ENCODE measurements around the gene RALGAPB. TPM values are rescaled to one million over a fixed set of nuclear protein-coding genes. Genes with fewer than 3 reads are reported as not detected.
A peak's percentile ranks its signal among the peaks of the same experiment; 100 is the strongest.
"Not testable (repeated sequence)": the region's sequence is repeated elsewhere in the genome, so short reads cannot be mapped to it uniquely, and the experiment has no call there.

Gene RALGAPB
- total RNA-seq, 1 experiment from 2014 or later: 30.4 TPM

GRCh38 chr20:38460040-38460623, 12.5 kb upstream of the RALGAPB start:
- H3K27me3 ChIP-seq (ENCODE audit: low read length): no peaks in the 10 kb centered on the region
- peaks cover 10% of the 10 kb centered on the region for H3K4me1 ChIP-seq (ENCODE audit: insufficient read depth, low read length)
- peak overlapping the region; percentile 25; the same call in 1 of the 2 replicates for H3K27ac ChIP-seq (ENCODE audit: low read length)
- H3K9me3 ChIP-seq (ENCODE audit: low read length): no peaks in the 10 kb centered on the region
- ATAC-seq (peak; percentile 98), DNase-seq (peak; percentile 91)
- intact Hi-C loops (cut with micrococcal nuclease): no loop called here
- TF ChIP-seq EZH2 (IDR thresholded peaks at IDR 0.05; ENCODE audit: low read length, unreplicated experiment): no peak
- TF ChIP-seq CTCF (conservative IDR thresholded peaks at IDR 0.05; ENCODE audit: low read depth, low read length): no peak
- TF ChIP-seq EZH2phosphoT487 (IDR thresholded peaks at IDR 0.05; ENCODE audit: borderline replicate concordance, low read length): no peak
- no peaks in the 10 kb centered on the region for H4K20me1 ChIP-seq (ENCODE audit: low read length)
- H3K36me3 ChIP-seq (ENCODE audit: low read depth, low read length): no peaks in the 10 kb centered on the region
- peak overlapping the region; percentile 60 for H3K4me2 ChIP-seq (ENCODE audit: low read length)
- no peak overlapping the region for H2AFZ ChIP-seq (ENCODE audit: low read length)
- H3F3A ChIP-seq (ENCODE audit: low read length, unreplicated experiment): no peaks in the 10 kb centered on the region
- H3K9me2 ChIP-seq (replicated peaks; ENCODE audit: low read length): no peaks in the 10 kb centered on the region
- ChIA-PET CTCF (interaction anchor here (0.7 kb wide), 1 partner anchor 11 kb away, joined by 12 read pairs; no protein-coding TSS in a partner anchor), POLR2A (ENCODE audit: unreplicated experiment) (no interaction called here)
- no TSS peak for BruUV-seq (replicated peaks)
- no peak overlapping the region for H3K4me3 ChIP-seq (ENCODE audit: low read length)
- no peak overlapping the region for H3K9ac ChIP-seq (ENCODE audit: low read length)
- no peaks in the 10 kb centered on the region for H3K79me2 ChIP-seq (ENCODE audit: low read length)

GRCh38 chr20:38460631-38461030, 12.0 kb upstream of the RALGAPB start:
- CTCF ChIA-PET: interaction anchor here (0.7 kb wide), 1 partner anchor 11 kb away, joined by 12 read pairs; no protein-coding TSS in a partner anchor
- H3F3A ChIP-seq (ENCODE audit: low read length, unreplicated experiment); POLR2A ChIA-PET (ENCODE audit: unreplicated experiment); H3K9me3 ChIP-seq (ENCODE audit: low read length); BruUV-seq (replicated peaks); H3K36me3 ChIP-seq (ENCODE audit: low read depth, low read length); H4K20me1 ChIP-seq (ENCODE audit: low read length); H2AFZ ChIP-seq (ENCODE audit: low read length); H3K4me3 ChIP-seq (ENCODE audit: low read length); H3K27me3 ChIP-seq (ENCODE audit: low read length); intact Hi-C loops (cut with micrococcal nuclease); H3K79me2 ChIP-seq (ENCODE audit: low read length); H3K4me1 ChIP-seq (ENCODE audit: insufficient read depth, low read length); DNase-seq; H3K9ac ChIP-seq (ENCODE audit: low read length); H3K9me2 ChIP-seq (replicated peaks; ENCODE audit: low read length): not testable (repeated sequence)
- H3K27ac ChIP-seq (ENCODE audit: low read length): peak overlapping the region; percentile 25; the same call in 1 of the 2 replicates
- ATAC-seq: peak; percentile 60
- H3K4me2 ChIP-seq (ENCODE audit: low read length): peak overlapping the region; percentile 60

GRCh38 chr20:38461167-38461566, 11.5 kb upstream of the RALGAPB start:
- DNase-seq; H2AFZ ChIP-seq (ENCODE audit: low read length); H3K36me3 ChIP-seq (ENCODE audit: low read depth, low read length); BruUV-seq (replicated peaks); H3K79me2 ChIP-seq (ENCODE audit: low read length); H3F3A ChIP-seq (ENCODE audit: low read length, unreplicated experiment); H4K20me1 ChIP-seq (ENCODE audit: low read length); H3K27me3 ChIP-seq (ENCODE audit: low read length); H3K4me2 ChIP-seq (ENCODE audit: low read length); H3K27ac ChIP-seq (ENCODE audit: low read length); ATAC-seq; POLR2A ChIA-PET (ENCODE audit: unreplicated experiment); CTCF ChIA-PET; H3K9me2 ChIP-seq (replicated peaks; ENCODE audit: low read length); H3K9me3 ChIP-seq (ENCODE audit: low read length); H3K9ac ChIP-seq (ENCODE audit: low read length); intact Hi-C loops (cut with micrococcal nuclease); H3K4me1 ChIP-seq (ENCODE audit: insufficient read depth, low read length); H3K4me3 ChIP-seq (ENCODE audit: low read length): not testable (repeated sequence)

GRCh38 chr20:38461569-38461968, 11.1 kb upstream of the RALGAPB start:
- H3K9ac ChIP-seq (ENCODE audit: low read length); H3K79me2 ChIP-seq (ENCODE audit: low read length); H3K4me3 ChIP-seq (ENCODE audit: low read length); BruUV-seq (replicated peaks); DNase-seq; H3F3A ChIP-seq (ENCODE audit: low read length, unreplicated experiment); H4K20me1 ChIP-seq (ENCODE audit: low read length); POLR2A ChIA-PET (ENCODE audit: unreplicated experiment); H3K36me3 ChIP-seq (ENCODE audit: low read depth, low read length); H3K9me2 ChIP-seq (replicated peaks; ENCODE audit: low read length); H3K4me2 ChIP-seq (ENCODE audit: low read length); H3K9me3 ChIP-seq (ENCODE audit: low read length); H3K4me1 ChIP-seq (ENCODE audit: insufficient read depth, low read length); ATAC-seq; H2AFZ ChIP-seq (ENCODE audit: low read length); H3K27me3 ChIP-seq (ENCODE audit: low read length); H3K27ac ChIP-seq (ENCODE audit: low read length); intact Hi-C loops (cut with micrococcal nuclease); CTCF ChIA-PET: not testable (repeated sequence)
